Keratinocyte (primary cell): ENCODE measurements around the gene CACNA1C.

Experiments used
- CTCF ChIP-seq, 3 experiments: IDR thresholded peaks in 1 of 3; conservative IDR thresholded peaks in 1 of 3; optimal IDR thresholded peaks in 1 of 3; 2 replicates in 2 of 3; 3 replicates in 1 of 3; pipeline versions ENCODE3 to v1.5.1; 2011; ENCODE audit warnings: low read length in 3 of 3, mild to moderate bottlenecking in 3 of 3, moderate library complexity in 2 of 3, control low read depth in 1 of 3, inconsistent platforms in 1 of 3; ENCODE audit not compliant: insufficient read depth in 2 of 3; ENCODE audit errors: extremely low read depth in 1 of 3
- EZH2 ChIP-seq: IDR thresholded peaks from one replicate; pipeline ENCODE4 v1.6.1; 2012; ENCODE audit warnings: inconsistent platforms, mild to moderate bottlenecking, low read length, moderate library complexity

GRCh38 chr12:2267703-2268470 lies 215.1 kb downstream of the CACNA1C start:
- no peak for TF ChIP-seq CTCF (optimal IDR thresholded peaks at IDR 0.05 in 1 of 3, IDR thresholded peaks at IDR 0.05 in 1 of 3, conservative IDR thresholded peaks at IDR 0.05 in 1 of 3; ENCODE audit: extremely low read depth in 1 of 3, insufficient read depth in 2 of 3, low read length in 3 of 3)
- TF ChIP-seq EZH2 = no peak
